ENCODE measurements around the gene EYA2. TPM values are rescaled to one million over a fixed set of nuclear protein-coding genes. Genes with fewer than 3 reads are reported as not detected.

Gene EYA2
- total and polyA plus RNA-seq, 2 donors (not counting 3 experiments of a cell fraction or from before 2014, with no cell fraction given), result not detected

DNA sequence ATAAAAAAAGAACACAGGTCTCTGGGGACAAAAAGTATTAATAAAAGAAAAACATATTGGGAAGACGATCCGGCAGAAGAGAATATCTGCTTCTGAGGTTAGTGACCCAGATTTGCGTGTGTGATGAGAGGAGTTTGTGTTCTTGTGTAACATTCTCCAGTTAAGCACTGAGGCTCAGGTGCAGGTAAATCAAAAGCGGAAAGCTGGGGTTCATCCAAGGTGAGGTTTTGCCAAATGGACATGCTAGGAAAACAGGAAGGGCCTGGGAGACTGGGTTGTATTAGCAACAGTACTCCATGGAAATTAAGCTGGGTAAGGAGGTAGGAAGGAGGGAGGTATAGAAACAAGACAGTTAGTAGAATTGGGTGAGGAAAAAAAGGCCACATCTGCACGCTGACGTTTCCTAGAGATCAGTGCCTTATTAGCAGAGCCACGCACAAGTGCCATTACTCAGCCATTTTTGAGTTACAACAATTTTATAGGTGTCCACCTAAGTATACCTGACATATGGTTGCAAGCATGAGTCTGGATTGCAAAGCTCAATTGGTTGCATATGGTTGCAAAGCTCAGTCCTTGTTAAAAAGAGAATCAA lies 322.3 kb downstream of the EYA2 start:
- BruUV-seq (replicated peaks), result no TSS peak
- ChIA-PET POLR2A (no interaction called here), CTCF (interaction anchor here (1.1 to 9.3 kb wide), 3 partner anchors 21 to 248 kb away, joined by 3 to 68 read pairs (median 4); no protein-coding TSS in a partner anchor)
- Histone ChIP-seq H2AFZ (ENCODE audit: low read depth, low read length) (no peak overlapping the region), H3K79me2 (ENCODE audit: control insufficient read depth, insufficient read depth, low read length) (peaks cover 17% of the 10 kb centered on the region), H3K9me1 (replicated peaks; ENCODE audit: control insufficient read depth, extremely low read depth, insufficient read depth, low read length) (no peaks in the 10 kb centered on the region), H3K4me3 (replicated peaks in 1 of 3; ENCODE audit: insufficient read depth in 1 of 3, low read depth in 1 of 3, low read length in 3 of 3) (no peak overlapping the region), H3K9me3 (replicated peaks; ENCODE audit: control insufficient read depth, insufficient read depth, low read length) (no peaks in the 10 kb centered on the region), H3K4me1 (ENCODE audit: control insufficient read depth, extremely low read depth, insufficient read depth, low read length) (no peaks in the 10 kb centered on the region), H3K9ac (replicated peaks; ENCODE audit: extremely low read depth, insufficient read depth, low read length) (no peak overlapping the region), H3K4me2 (ENCODE audit: insufficient read depth, low read length) (no peak overlapping the region), H3K27me3 (ENCODE audit: control insufficient read depth in 2 of 2, insufficient read depth in 2 of 2, low read length in 2 of 2) (no peaks in the 10 kb centered on the region), H3K27ac (ENCODE audit: insufficient read depth, low read depth, low read length) (no peak overlapping the region), H4K20me1 (replicated peaks; ENCODE audit: control insufficient read depth, extremely low read depth, insufficient read depth, low read length) (no peaks in the 10 kb centered on the region), H3K36me3 (ENCODE audit: control insufficient read depth in 2 of 2, extremely low read depth in 1 of 2, insufficient read depth in 2 of 2, low read length in 2 of 2) (peaks cover 31 to 41% of the 10 kb centered on the region in 2 experiments)
- FAIRE-seq, result no peak
- TF ChIP-seq, protein P1, sequence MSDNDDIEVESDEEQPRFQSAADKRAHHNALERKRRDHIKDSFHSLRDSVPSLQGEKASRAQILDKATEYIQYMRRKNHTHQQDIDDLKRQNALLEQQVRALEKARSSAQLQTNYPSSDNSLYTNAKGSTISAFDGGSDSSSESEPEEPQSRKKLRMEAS (IDR thresholded peaks at IDR 0.05; ENCODE audit: insufficient read depth, insufficient read length), result no peak
- no peak for TF ChIP-seq EZH2 (IDR thresholded peaks at IDR 0.05; ENCODE audit: borderline replicate concordance, low read depth, low read length, severe bottlenecking)
- no peak for TF ChIP-seq POLR2AphosphoS5 (IDR thresholded peaks at IDR 0.05; ENCODE audit: insufficient read depth, low read depth, low read length)
- no peak for TF ChIP-seq MYC (IDR thresholded peaks at IDR 0.05; ENCODE audit: low read depth, low read length)
- no peak for TF ChIP-seq GATA2 (IDR thresholded peaks at IDR 0.05; ENCODE audit: insufficient read depth, insufficient read length, low read depth, low read length)
- TF ChIP-seq, protein P2, sequence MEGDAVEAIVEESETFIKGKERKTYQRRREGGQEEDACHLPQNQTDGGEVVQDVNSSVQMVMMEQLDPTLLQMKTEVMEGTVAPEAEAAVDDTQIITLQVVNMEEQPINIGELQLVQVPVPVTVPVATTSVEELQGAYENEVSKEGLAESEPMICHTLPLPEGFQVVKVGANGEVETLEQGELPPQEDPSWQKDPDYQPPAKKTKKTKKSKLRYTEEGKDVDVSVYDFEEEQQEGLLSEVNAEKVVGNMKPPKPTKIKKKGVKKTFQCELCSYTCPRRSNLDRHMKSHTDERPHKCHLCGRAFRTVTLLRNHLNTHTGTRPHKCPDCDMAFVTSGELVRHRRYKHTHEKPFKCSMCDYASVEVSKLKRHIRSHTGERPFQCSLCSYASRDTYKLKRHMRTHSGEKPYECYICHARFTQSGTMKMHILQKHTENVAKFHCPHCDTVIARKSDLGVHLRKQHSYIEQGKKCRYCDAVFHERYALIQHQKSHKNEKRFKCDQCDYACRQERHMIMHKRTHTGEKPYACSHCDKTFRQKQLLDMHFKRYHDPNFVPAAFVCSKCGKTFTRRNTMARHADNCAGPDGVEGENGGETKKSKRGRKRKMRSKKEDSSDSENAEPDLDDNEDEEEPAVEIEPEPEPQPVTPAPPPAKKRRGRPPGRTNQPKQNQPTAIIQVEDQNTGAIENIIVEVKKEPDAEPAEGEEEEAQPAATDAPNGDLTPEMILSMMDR (IDR thresholded peaks at IDR 0.05; ENCODE audit: extremely low read depth in 1 of 2, insufficient read depth in 1 of 2, low read depth in 1 of 2, low read length in 2 of 2), result no peak
- no peak for TF ChIP-seq POLR2A (IDR thresholded peaks at IDR 0.05; ENCODE audit: low read depth, low read length)
- no peak for TF ChIP-seq FOS (IDR thresholded peaks at IDR 0.05; ENCODE audit: borderline replicate concordance, insufficient read depth, low read length)
- TF ChIP-seq JUN (IDR thresholded peaks at IDR 0.05; ENCODE audit: borderline replicate concordance, insufficient read depth, insufficient read length, low read depth), result no peak
- intact Hi-C loops (cut with micrococcal nuclease), result no loop called here
- dilution Hi-C loops (cut with MboI; ENCODE audit: extremely low pct_ligation_motif_present, low sequenced_read_pairs), result no loop called here
- no peak for DNase-seq (ENCODE audit: low read depth, low spot score)

Measured in endothelial cell of umbilical vein (primary cell).